Left lung (tissue), 10 donors: ENCODE data around the gene ZNF763. TPM values are rescaled to one million over a fixed set of nuclear protein-coding genes. Genes with fewer than 3 reads are reported as not detected.
"Not testable (repeated sequence)": the region's sequence is repeated elsewhere in the genome, so short reads cannot be mapped to it uniquely, and the experiment has no call there.

Source experiments
- ATAC-seq: fragments of 200-7000 bp; cut with Tn5 transposase; one replicate; pipeline ENCODE4 v1.9.1; 2020; ENCODE audit warnings: moderate library complexity
- DNase-seq, 4 donors: peaks; one replicate each; pipeline ENCODE4 v3.0.0-alpha.2; 2013 to 2020
- H3K27ac ChIP-seq, 2 donors: fragments of 200-600 bp; sonication (generic) in 1 of 2; one replicate each; pipeline versions ENCODE4 v1.5.0 to v1.8.0; 2020 to 2021
- H3K27me3 ChIP-seq, 2 donors: fragments of 200-600 bp; sonication (generic) in 1 of 2; one replicate each; pipeline versions ENCODE4 v1.5.0 to v1.8.0; 2020 to 2021
- H3K36me3 ChIP-seq, 2 donors: fragments of 200-600 bp; sonication (generic) in 1 of 2; one replicate each; pipeline versions ENCODE4 v1.5.0 to v1.8.0; 2020 to 2021
- H3K4me1 ChIP-seq, 2 donors: fragments of 200-600 bp; one replicate each; pipeline ENCODE4 v1.8.0; 2021
- H3K4me3 ChIP-seq, 2 donors: fragments of 200-600 bp; sonication (generic) in 1 of 2; one replicate each; pipeline versions ENCODE4 v1.5.0 to v1.8.0; 2020 to 2021; ENCODE audit warnings: mild to moderate bottlenecking in 1 of 2
- H3K9me3 ChIP-seq, 2 donors: fragments of 200-600 bp; sonication (generic) in 1 of 2; one replicate each; pipeline versions ENCODE4 v1.5.0 to v1.8.0; 2020 to 2021
- intact Hi-C, 2 donors: fragments of 100-400 bp; cut with DNase I; formaldehyde crosslinking; loops; one replicate each; pipeline versions ENCODE4 v1.11.2 to v1.14.2; 2022
- polyA plus RNA-seq, 6 donors: library from polyadenylated mRNA; unstranded; fragments of 120-200 nt; gene quantifications; one replicate each; pipeline ENCODE4 v1.2.1, GENCODE V29; 2013; ENCODE audit not compliant: insufficient read length in 6 of 6
- total RNA-seq, 2 donors: library from RNA; stranded (reverse); fragmentation: NEBNext Ultra II Directional; extraction: Animal tissue kit (Norgen Biotek cat#: 25700); gene quantifications; one replicate each; pipeline ENCODE4 v1.2.1, GENCODE V29; 2021
- TF ChIP-seq, protein P1 (sequence below), 2 donors: fragments of 200-600 bp; sonication (generic) in 1 of 2; IDR thresholded peaks; one replicate each; pipeline versions ENCODE4 v1.5.0 to v1.8.0; 2021; ENCODE audit warnings: antibody characterized with exemption in 2 of 2
- donor health status: DM: no; HTN: yes; CAD: no.
- donor health status: DM: no; HTN: no; CAD: no.

The ZNF763 gene
- total and polyA plus RNA-seq, 8 donors: 4.9 to 10.2 (median 8.0) TPM

DNA sequence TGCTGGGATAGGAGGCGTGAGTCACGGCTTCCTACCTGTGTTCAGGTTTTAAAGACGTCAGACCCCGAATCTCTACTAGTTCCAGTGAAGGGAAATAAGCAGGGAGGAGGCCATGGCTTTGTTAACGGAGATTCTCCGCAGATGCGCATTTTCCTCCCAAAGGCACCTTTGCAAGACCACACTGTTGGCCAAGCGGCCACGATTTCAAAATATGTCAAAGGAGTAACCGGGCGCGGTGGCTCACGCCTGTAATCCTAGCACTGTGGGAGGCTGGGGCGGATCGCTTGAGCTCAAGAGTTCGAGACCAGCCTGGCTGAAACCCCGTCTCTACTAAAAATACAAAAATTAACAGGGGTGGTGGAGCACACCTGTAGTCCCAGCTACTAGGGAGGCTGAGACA, 21.9 kb downstream of the ZNF763 start:
- H3K4me1 ChIP-seq: peaks cover 0 to 23% of the 10 kb centered on the region in 2 donors
- H3K4me3 ChIP-seq: no peak overlapping the region
- no peaks in the 10 kb centered on the region for H3K27me3 ChIP-seq
- peaks cover 0 to 13% of the 10 kb centered on the region in 2 donors for H3K9me3 ChIP-seq
- H3K36me3 ChIP-seq: no peaks in the 10 kb centered on the region
- TF ChIP-seq, protein P1, sequence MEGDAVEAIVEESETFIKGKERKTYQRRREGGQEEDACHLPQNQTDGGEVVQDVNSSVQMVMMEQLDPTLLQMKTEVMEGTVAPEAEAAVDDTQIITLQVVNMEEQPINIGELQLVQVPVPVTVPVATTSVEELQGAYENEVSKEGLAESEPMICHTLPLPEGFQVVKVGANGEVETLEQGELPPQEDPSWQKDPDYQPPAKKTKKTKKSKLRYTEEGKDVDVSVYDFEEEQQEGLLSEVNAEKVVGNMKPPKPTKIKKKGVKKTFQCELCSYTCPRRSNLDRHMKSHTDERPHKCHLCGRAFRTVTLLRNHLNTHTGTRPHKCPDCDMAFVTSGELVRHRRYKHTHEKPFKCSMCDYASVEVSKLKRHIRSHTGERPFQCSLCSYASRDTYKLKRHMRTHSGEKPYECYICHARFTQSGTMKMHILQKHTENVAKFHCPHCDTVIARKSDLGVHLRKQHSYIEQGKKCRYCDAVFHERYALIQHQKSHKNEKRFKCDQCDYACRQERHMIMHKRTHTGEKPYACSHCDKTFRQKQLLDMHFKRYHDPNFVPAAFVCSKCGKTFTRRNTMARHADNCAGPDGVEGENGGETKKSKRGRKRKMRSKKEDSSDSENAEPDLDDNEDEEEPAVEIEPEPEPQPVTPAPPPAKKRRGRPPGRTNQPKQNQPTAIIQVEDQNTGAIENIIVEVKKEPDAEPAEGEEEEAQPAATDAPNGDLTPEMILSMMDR (IDR thresholded peaks at IDR 0.05): no peak
- ATAC-seq: no peak
- peak overlapping the region in 1 of 2 donors; percentile 93 for H3K27ac ChIP-seq
- DNase-seq: no peak
- intact Hi-C loops: loop anchor here in 1 of 2 donors (5.0 kb wide), 1 partner anchor 104 kb away; no protein-coding TSS in a partner anchor

DNA sequence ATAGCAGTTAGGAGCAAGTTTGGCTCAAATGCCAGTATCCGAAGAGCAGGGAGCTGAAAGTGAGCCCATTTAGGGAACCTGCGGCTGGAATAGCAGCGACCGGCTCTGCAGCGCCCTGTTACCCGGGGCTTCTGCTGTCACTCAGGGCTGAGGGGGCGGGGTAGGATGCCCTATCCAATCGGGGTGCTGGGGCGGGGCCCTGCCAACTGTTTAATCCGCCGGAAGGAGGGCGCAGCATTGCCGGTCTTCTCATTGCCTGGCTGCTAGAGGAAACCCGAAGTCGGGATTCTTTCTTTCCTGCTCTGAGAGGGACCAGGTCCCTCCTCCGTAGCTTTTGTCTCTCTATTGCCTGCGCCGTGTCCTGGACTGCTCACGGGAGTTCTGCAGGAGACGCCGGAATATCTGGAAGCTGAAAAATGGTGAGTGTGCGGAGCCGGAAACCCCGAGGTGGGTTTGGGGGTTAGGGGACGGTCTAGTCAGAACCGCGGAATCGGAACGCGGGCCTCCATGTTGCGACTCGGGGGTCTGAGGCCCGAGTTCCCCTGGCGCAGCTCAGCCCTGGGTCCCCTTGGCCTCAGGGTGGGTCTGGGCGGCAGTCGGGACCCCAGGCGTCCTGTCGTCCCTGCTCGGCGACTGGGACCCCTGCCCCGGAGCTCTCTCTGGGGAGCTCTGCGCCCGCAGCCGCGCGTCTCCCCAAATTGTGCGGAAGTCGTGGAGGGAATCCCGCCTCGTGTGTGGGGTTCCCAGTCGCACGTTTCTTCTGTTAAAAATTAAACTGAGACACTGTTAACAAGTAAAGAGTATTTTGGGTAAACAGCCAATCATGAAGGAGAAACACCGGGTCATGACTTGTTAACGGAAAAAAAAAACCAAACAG, 22.8 kb downstream of the ZNF763 start:
- TF ChIP-seq, protein P1 (IDR thresholded peaks at IDR 0.05): no peak
- peak; percentile 88 to 98 (median 96) for DNase-seq
- intact Hi-C loops: loop anchor here in 1 of 2 donors (5.0 kb wide), 1 partner anchor 105 kb away; no protein-coding TSS in a partner anchor

DNA sequence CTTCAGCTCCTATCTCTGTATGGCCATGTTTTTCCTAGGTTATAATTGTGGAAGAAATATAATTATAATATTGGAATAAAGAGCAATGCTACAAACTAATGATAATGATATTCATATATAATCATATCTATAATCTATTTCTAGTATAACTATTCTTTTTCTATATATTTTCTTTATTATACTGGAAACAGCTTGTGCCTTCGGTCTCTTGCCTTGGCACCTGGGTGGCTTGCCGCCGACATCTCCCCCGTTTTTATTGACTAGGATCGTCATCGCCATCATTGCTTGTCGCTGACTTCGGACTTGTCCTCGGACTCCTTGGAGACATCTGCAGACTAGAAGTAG, 24.2 kb downstream of the ZNF763 start:
- no peaks in the 10 kb centered on the region for H3K36me3 ChIP-seq
- no peaks in the 10 kb centered on the region for H3K27me3 ChIP-seq
- H3K9me3 ChIP-seq: no peaks in the 10 kb centered on the region
- peak overlapping the region in 1 of 2 donors; percentile 79 for H3K4me3 ChIP-seq
- H3K27ac ChIP-seq: peak overlapping the region; percentile 91 to 93
- H3K4me1 ChIP-seq: peaks cover 0 to 23% of the 10 kb centered on the region in 2 donors
- TF ChIP-seq, protein P1 (IDR thresholded peaks at IDR 0.05): no peak
- no peak for DNase-seq
- intact Hi-C loops: loop anchor here in 1 of 2 donors (5.0 kb wide), 1 partner anchor 107 kb away; no protein-coding TSS in a partner anchor
- ATAC-seq: no peak

More for the DNA sequence above, 22.8 kb downstream of the ZNF763 start:
- H3K9me3 ChIP-seq: peaks cover 0 to 4% of the 10 kb centered on the region in 2 donors
- H3K27ac ChIP-seq: peak overlapping the region; percentile 91 to 93
- peak overlapping the region; percentile 79 to 93 for H3K4me3 ChIP-seq
- ATAC-seq: peak; percentile 99
- H3K4me1 ChIP-seq: peaks cover 0 to 23% of the 10 kb centered on the region in 2 donors
- no peaks in the 10 kb centered on the region for H3K36me3 ChIP-seq
- no peaks in the 10 kb centered on the region for H3K27me3 ChIP-seq

DNA sequence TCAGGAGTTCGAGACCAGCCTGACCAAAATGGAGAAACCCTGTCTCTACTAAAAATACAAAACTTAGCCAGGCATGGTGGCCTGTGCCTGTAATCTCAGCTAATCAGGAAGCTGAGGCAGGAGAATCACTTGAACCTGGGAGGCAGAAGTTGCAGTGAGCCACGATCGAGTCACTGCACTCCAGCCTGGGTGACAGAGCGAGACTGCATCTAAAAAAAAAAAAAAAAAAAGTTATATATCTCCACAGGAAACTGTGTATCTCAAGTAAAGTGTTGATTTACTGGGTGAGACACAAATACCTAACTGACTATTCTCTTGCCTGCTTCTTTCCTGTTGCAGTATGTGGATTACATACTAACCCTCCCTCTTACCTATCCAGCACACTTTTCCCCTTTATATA, 27.1 kb downstream of the ZNF763 start:
- H3K36me3 ChIP-seq, DNase-seq, intact Hi-C loops, H3K27ac ChIP-seq, H3K9me3 ChIP-seq, H3K27me3 ChIP-seq, ATAC-seq, H3K4me3 ChIP-seq: not testable (repeated sequence)
- peaks cover 0 to 19% of the 10 kb centered on the region in 2 donors for H3K4me1 ChIP-seq

DNA sequence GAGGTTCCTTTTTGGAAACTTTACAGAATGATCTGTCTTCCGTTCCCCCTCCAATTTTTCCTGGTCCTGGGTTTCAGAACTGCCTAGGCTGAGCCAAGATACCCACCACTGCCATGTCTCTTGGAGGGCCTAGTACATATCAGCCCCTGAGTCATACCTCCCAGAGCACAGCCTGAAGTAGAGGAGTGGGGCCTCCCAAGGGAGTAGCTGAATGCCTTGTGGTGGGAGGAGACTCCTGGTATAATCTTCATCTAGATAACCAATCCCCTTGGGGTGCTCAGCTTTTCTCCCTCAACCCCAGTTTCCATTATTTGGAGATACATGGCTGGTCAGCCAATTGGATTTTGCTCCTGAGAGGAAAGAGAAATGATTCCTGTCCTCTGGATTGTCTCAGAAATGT, 30.3 kb downstream of the ZNF763 start:
- DNase-seq (no peak), ATAC-seq (no peak)
- peaks cover 0 to 13% of the 10 kb centered on the region in 2 donors for H3K9me3 ChIP-seq
- TF ChIP-seq, protein P1 (IDR thresholded peaks at IDR 0.05): no peak
- H3K27ac ChIP-seq: no peak overlapping the region
- peaks cover 0 to 17% of the 10 kb centered on the region in 2 donors for H3K36me3 ChIP-seq
- H3K4me3 ChIP-seq: no peak overlapping the region
- intact Hi-C loops: no loop called here
- H3K4me1 ChIP-seq: peaks cover 0 to 3% of the 10 kb centered on the region in 2 donors
- H3K27me3 ChIP-seq: no peaks in the 10 kb centered on the region
